ENCODE data around the gene ODC1.

ODC1 gene

DNA sequence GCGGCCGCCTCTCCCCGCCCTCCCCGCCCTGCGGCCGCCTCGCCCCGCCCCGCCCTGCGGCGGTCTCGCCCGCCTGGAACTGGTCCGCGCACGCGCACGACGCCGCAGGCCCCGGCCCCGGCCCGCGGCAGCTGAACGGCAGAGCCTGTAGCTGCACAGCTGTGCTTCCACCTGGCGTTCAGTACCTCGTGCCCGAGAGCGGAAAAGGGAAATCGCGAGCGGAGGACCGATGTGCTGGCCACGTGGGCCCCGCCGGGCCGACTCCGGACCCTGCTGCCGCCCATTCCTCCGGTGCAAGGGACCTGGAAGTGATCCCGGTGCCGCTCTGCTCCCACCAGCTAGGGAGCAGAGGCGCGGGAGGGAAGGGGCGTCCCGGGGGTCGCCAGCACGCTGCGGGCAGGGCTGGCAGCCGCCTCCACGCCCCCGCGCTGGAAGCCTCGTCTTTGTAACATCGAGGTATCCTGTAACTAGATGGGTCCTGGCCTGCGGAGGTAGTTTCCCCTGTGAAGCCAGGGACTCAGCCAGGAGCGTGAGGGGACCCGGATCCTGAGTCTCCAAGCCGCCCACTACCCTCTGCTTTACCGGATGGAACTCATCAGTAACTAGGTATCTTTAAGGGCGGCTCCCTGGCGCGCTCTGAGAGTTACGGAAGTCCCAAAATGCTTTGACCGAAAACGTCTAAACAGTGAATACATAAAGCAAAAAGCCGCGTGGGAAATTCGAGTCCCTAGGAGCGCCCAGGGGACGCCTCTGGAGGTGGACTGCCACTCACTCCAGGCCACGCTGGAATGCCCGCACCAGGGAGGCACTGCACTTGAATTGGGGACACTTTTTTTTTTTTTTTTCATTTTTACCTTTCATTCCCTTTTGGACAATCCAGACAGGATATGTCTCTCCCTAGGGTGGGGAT is 704 bp upstream of the ODC1 start (continued):
- peak; percentile 49 for TF ChIP-seq ZBTB11 (tag by site-specific recombination; conservative IDR thresholded peaks at IDR 0.05; ENCODE audit: low read depth)
- TF ChIP-seq ZNF701 (tag by site-specific recombination; IDR thresholded peaks at IDR 0.05), result no peak
- no peak for TF ChIP-seq ZNF221 (tag by site-specific recombination; IDR thresholded peaks at IDR 0.05; ENCODE audit: borderline replicate concordance)
- no peak for TF ChIP-seq ZNF140 (tag by site-specific recombination; IDR thresholded peaks at IDR 0.05)
- TF ChIP-seq ZNF596 (tag by site-specific recombination; IDR thresholded peaks at IDR 0.05), result no peak
- TF ChIP-seq, protein P1, sequence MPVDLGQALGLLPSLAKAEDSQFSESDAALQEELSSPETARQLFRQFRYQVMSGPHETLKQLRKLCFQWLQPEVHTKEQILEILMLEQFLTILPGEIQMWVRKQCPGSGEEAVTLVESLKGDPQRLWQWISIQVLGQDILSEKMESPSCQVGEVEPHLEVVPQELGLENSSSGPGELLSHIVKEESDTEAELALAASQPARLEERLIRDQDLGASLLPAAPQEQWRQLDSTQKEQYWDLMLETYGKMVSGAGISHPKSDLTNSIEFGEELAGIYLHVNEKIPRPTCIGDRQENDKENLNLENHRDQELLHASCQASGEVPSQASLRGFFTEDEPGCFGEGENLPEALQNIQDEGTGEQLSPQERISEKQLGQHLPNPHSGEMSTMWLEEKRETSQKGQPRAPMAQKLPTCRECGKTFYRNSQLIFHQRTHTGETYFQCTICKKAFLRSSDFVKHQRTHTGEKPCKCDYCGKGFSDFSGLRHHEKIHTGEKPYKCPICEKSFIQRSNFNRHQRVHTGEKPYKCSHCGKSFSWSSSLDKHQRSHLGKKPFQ (tag by site-specific recombination; IDR thresholded peaks at IDR 0.05), result no peak
- no peak for TF ChIP-seq ZNF433 (tag by site-specific recombination; IDR thresholded peaks at IDR 0.05; ENCODE audit: low read depth)
- TF ChIP-seq ZNF335 (tag by site-specific recombination; conservative IDR thresholded peaks at IDR 0.05), result peak; percentile 67
- TF ChIP-seq GFI1B (tag by site-specific recombination; IDR thresholded peaks at IDR 0.05), result no peak
- no peak for TF ChIP-seq BCL6B (tag by site-specific recombination; IDR thresholded peaks at IDR 0.05)
- no peak for TF ChIP-seq ZNF311 (tag by site-specific recombination; IDR thresholded peaks at IDR 0.05; ENCODE audit: borderline replicate concordance)
- TF ChIP-seq ZNF530 (tag by site-specific recombination; IDR thresholded peaks at IDR 0.05; ENCODE audit: low read depth), result no peak
- TF ChIP-seq ZNF623 (tag by site-specific recombination; IDR thresholded peaks at IDR 0.05), result no peak
- TF ChIP-seq ZNF324 (tag by site-specific recombination; IDR thresholded peaks at IDR 0.05), result no peak
- TF ChIP-seq ZNF211 (tag by site-specific recombination; IDR thresholded peaks at IDR 0.05; ENCODE audit: low read depth), result no peak
- TF ChIP-seq, protein P2, sequence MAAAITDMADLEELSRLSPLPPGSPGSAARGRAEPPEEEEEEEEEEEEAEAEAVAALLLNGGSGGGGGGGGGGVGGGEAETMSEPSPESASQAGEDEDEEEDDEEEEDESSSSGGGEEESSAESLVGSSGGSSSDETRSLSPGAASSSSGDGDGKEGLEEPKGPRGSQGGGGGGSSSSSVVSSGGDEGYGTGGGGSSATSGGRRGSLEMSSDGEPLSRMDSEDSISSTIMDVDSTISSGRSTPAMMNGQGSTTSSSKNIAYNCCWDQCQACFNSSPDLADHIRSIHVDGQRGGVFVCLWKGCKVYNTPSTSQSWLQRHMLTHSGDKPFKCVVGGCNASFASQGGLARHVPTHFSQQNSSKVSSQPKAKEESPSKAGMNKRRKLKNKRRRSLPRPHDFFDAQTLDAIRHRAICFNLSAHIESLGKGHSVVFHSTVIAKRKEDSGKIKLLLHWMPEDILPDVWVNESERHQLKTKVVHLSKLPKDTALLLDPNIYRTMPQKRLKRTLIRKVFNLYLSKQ (tag by site-specific recombination; IDR thresholded peaks at IDR 0.05; ENCODE audit: borderline replicate concordance), result no peak
- peak; percentile 24; the same call in 1 of the 2 replicates for TF ChIP-seq ZNF561 (tag by site-specific recombination; IDR thresholded peaks at IDR 0.05; ENCODE audit: borderline replicate concordance)
- TF ChIP-seq ZNF366 (tag by site-specific recombination; conservative IDR thresholded peaks at IDR 0.05), result no peak
- TF ChIP-seq ZNF175 (tag by site-specific recombination; IDR thresholded peaks at IDR 0.05), result no peak
- peak; percentile 29; the same call in 1 of the 2 replicates for TF ChIP-seq KLF16 (tag by site-specific recombination; IDR thresholded peaks at IDR 0.05)
- peak; percentile 37; the same call in 1 of the 2 replicates for TF ChIP-seq ZXDB (tag by site-specific recombination; IDR thresholded peaks at IDR 0.05)
- TF ChIP-seq HOXD13 (CRISPR knock-in tag; IDR thresholded peaks at IDR 0.05; ENCODE audit: borderline replicate concordance), result no peak
- TF ChIP-seq ZNF394 (tag by site-specific recombination; IDR thresholded peaks at IDR 0.05; ENCODE audit: borderline replicate concordance), result no peak
- no peak for TF ChIP-seq ZNF148 (tag by site-specific recombination; IDR thresholded peaks at IDR 0.05; ENCODE audit: borderline replicate concordance)
- TF ChIP-seq ZNF292 (tag by site-specific recombination; IDR thresholded peaks at IDR 0.05; ENCODE audit: borderline replicate concordance, low read depth), result no peak
- no peak for TF ChIP-seq GLI2 (tag by site-specific recombination; IDR thresholded peaks at IDR 0.05; ENCODE audit: borderline replicate concordance, low read depth)
